Activated CD4-positive, alpha-beta T cell treated with anti-CD3 and anti-CD28 coated beads, Interleukin-2, amount 10 ng/mL, durations not matched to agents 7 days and 5 days (primary cell): ENCODE measurements around the gene DRAP1. TPM values are rescaled to one million over a fixed set of nuclear protein-coding genes. Genes with fewer than 3 reads are reported as not detected.
A peak's percentile ranks its signal among the peaks of the same experiment; 100 is the strongest.

Experiments used
- CTCF ChIA-PET: fragments of 350-600 bp; sonication (Branson Sonifier 250); formaldehyde crosslinking; loops from one replicate; lab custom pipeline; 2021; ENCODE audit warnings: antibody characterized with exemption; lab: Charles Lee
- POLR2A ChIA-PET: fragments of 350-600 bp; sonication (Branson Sonifier 250); formaldehyde crosslinking; loops from one replicate; lab custom pipeline; 2021; ENCODE audit warnings: antibody characterized with exemption; lab: Charles Lee
- DNase-seq: peaks from one replicate; pipeline ENCODE4 v3.0.0-alpha.2; 2020
- H3K27ac Mint-ChIP-seq: one replicate; pipeline ENCODE4 v1.8.0; 2021; ENCODE audit warnings: mild to moderate bottlenecking, moderate library complexity, mixed read lengths
- H3K27me3 Mint-ChIP-seq: one replicate; pipeline ENCODE4 v1.8.0; 2021; ENCODE audit warnings: mixed read lengths
- H3K36me3 Mint-ChIP-seq: one replicate; pipeline ENCODE4 v1.8.0; 2021; ENCODE audit warnings: low read depth, mixed read lengths
- H3K4me1 Mint-ChIP-seq: one replicate; pipeline ENCODE4 v1.8.0; 2021; ENCODE audit warnings: mixed read lengths
- H3K4me3 Mint-ChIP-seq: one replicate; pipeline ENCODE4 v1.8.0; 2021; ENCODE audit warnings: mild to moderate bottlenecking, moderate library complexity, mixed read lengths
- H3K9me3 Mint-ChIP-seq: one replicate; pipeline ENCODE4 v1.8.0; 2021; ENCODE audit warnings: mixed read lengths
- total RNA-seq, 2 experiments: library from RNA; stranded (reverse); gene quantifications; one replicate each; pipeline ENCODE4 v1.2.3, GENCODE V29; 2021

Gene DRAP1
- total RNA-seq, 2 experiments from 2014 or later: 190 to 218 TPM

DNA sequence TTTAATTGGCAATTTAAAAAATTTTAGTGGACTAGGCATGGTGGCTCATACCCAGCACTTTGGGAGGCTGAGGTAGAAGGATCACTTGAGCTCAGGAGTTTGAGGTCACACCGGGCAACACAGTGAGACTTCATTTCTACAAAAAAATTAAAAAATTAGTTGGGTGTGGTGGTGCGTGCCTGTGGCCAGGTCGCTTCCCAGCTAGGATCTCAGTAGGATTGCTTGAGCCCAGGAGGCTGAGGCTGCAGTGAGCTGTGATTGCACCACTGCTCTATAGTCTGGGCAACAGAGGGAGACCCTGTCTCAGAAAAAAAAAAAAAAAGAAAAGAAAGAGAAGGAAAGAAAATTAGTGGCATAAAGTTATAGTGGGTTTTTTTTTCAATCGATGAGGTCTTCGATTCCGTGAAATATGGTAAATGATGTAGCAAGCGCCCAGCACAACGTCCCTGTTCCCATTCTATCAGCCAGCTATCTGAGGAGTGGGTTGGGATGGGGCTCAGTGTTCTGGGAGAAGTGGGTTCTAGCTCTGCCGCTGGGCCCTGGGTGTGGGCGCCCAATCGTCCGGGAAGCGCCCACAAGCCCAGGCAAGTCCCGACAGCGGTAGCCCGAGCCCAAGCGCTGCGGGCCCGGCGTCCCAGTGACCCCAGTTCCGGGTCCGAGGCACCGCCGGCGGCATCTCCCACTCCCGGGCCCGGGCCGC is 20.4 kb upstream of the DRAP1 start:
- H3K4me1 Mint-ChIP-seq: peaks cover 42% of the 10 kb centered on the region

DNA sequence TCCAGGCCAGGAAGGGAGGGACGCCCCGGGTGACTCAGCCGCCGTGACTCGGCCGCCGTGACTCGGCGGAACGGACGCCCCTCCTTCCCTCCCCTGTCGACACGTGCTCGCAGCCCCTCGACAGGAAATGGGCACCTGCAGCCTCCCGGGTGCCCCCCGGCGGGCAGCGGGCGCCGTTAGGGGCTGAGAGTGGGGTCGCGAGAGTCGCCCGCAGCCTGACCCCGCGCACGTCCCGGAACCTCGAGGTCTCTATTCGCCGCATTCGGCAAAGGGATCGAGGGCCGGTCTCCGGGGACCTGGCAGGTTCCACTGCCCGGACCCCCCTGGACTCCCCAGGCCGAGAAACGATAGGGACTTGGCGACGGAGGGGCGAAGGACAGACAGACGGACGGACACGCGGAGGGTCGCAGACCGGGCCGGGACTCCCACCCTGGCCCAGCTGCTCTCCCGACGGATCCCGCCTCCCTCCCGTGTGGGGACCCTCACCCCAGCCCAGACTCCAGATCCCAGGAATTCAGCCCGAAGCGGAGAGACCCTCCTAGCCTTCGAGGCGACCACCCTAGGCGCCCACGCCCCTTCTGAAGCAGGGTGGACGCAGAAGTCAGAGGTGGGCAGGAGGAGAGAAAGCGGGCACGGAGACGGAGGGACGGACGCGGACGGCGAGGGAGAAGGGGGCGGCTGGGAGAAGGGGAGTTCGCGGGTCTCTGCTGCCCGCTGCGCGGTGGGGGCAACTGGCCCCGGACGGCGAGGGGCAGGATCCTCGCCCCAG is 19.7 kb upstream of the DRAP1 start:
- H3K4me1 Mint-ChIP-seq: peaks cover 36% of the 10 kb centered on the region
- H3K4me3 Mint-ChIP-seq: peak overlapping the region; percentile 63
- ChIA-PET POLR2A (no interaction called here), CTCF (interaction anchor here (1.3 to 24.2 kb wide), 4 partner anchors 11 to 48 kb away, joined by 3 to 590 read pairs (median 172); partner anchors contain the start of genes CCDC85B, CFL1, CTSW and EFEMP2)
- peaks cover 11% of the 10 kb centered on the region for H3K27me3 Mint-ChIP-seq
- peak overlapping the region; percentile 75 for H3K27ac Mint-ChIP-seq
- no peaks in the 10 kb centered on the region for H3K9me3 Mint-ChIP-seq
- DNase-seq: peak; percentile 49
- no peaks in the 10 kb centered on the region for H3K36me3 Mint-ChIP-seq

More for the DNA sequence above, 20.4 kb upstream of the DRAP1 start:
- ChIA-PET POLR2A (no interaction called here), CTCF (interaction anchor here (0.9 to 24.2 kb wide), 4 partner anchors 10 to 47 kb away, joined by 3 to 590 read pairs (median 172); partner anchors contain the start of genes CCDC85B, CFL1, CTSW and EFEMP2)
- Mint-ChIP-seq H3K27me3 (peaks cover 8% of the 10 kb centered on the region), H3K36me3 (no peaks in the 10 kb centered on the region), H3K4me3 (peak overlapping the region; percentile 69), H3K27ac (peak overlapping the region; percentile 62), H3K9me3 (no peaks in the 10 kb centered on the region)
- DNase-seq: no peak

DNA sequence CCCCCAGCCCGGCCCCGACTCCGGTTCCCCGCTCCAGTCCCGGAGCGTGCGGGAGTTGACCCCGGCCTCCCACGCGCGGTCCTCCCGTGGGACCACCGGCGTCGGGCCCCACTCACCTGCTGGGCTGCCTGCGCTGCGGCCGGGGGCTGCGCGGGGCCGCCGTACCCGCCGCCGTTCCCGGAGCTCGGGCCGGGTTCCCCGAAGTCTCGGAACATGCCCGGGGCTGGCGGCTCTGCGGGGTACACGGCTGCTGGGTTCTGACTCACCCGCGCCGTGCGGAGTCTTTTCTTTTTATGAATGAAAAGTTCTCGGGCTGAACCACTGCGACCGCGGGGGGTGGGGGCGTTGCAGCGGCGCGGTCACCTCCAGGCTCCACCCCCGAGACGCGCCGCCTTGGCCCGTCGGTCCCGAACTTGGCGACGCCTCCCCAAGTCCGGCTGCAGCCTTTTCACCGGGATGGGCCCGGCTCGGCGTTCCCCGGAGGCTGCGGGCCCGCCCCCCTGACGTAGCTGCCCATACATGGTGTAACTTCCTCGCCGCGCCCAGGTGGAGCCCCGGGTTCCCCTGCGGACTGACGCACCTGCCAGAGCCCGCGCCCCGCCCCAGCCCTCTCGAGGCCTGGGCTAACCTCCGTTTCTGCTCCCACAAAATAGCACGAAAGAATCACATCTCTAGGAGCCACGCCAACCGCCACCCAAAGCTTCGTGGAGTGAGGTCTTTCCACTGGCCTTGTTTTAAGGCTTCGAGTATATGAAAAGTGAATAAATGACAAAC is 18.9 kb upstream of the DRAP1 start, which contains the start of gene FOSL1:
Gene FOSL1, minus strand, starts transcription at position 264 of the 774 bp plus-strand sequence. Its CDS starts 49 bp downstream, at position 215.
- CTCF ChIA-PET: interaction anchor here (0.7 to 24.0 kb wide), 9 partner anchors 9 to 81 kb away, joined by 3 to 340 read pairs (median 5); partner anchors contain the start of genes CCDC85B and FIBP
- peaks cover 33% of the 10 kb centered on the region for H3K4me1 Mint-ChIP-seq

DNA sequence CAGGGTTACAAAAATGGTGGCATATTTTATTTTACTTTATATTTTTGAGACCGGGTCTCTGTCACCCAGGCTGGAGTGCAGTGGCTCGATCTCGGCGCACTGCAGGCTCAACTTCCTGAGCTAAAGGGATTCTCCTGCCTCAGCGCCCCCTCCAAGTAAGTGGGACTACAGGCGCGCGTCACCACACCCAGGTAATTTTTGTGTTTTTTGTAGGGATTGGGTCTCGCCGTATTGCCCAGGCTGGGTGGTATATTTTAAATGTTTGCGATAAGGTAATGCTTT is 18.4 kb upstream of the DRAP1 start:
- no peaks in the 10 kb centered on the region for H3K9me3 Mint-ChIP-seq
- H3K36me3 Mint-ChIP-seq: no peaks in the 10 kb centered on the region
- no peak for DNase-seq
- peak overlapping the region; percentile 56 for H3K4me3 Mint-ChIP-seq
- H3K27ac Mint-ChIP-seq: peak overlapping the region; percentile 68
- H3K27me3 Mint-ChIP-seq: peaks cover 12% of the 10 kb centered on the region
- peaks cover 28% of the 10 kb centered on the region for H3K4me1 Mint-ChIP-seq
- ChIA-PET POLR2A (interaction anchor here (0.6 to 0.9 kb wide), 2 partner anchors 11 to 12 kb away, joined by 3 to 5 read pairs; partner anchors contain the start of genes CCDC85B and FIBP), CTCF (interaction anchor here (0.7 to 24.0 kb wide), 11 partner anchors 8 to 189 kb away, joined by 3 to 340 read pairs (median 5); partner anchors contain the start of genes CCDC85B, FIBP and KAT5)

More for the DNA sequence above, 18.9 kb upstream of the DRAP1 start, which contains the start of gene FOSL1:
- H3K27ac Mint-ChIP-seq: peak within 1 kb of the TSS; percentile 75
- H3K4me3 Mint-ChIP-seq: peak within 1 kb of the TSS; percentile 63
- POLR2A ChIA-PET: interaction anchor here (0.6 to 0.9 kb wide), 2 partner anchors 10 to 12 kb away, joined by 3 to 5 read pairs; partner anchors contain the start of genes CCDC85B and FIBP
- peaks cover 11% of the 10 kb centered on the region for H3K27me3 Mint-ChIP-seq
- no peaks in the 10 kb centered on the region for H3K36me3 Mint-ChIP-seq
- DNase-seq: peak; percentile 93
- no peaks in the 10 kb centered on the region for H3K9me3 Mint-ChIP-seq

DNA sequence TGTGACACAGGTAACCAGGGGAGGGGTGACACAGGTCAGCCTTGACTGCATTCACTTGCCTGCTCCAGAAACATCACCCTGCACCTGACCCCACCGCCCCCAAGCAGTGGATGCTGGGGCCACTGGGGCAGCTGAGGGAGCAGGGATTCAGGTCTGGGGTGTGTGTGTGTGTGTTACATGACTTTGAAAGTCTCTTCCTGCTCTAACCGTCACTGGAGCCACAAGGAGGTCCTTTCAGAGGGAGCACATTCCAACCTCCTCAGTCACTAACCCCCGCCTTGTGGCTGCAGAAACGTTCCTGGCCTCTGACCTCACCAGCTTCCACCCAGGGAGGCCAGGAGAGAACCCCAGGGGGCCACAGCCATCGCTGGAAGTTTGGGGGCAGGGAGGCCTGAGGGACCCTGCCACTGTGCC is 16.2 kb upstream of the DRAP1 start:
- Mint-ChIP-seq H3K9me3 (no peaks in the 10 kb centered on the region), H3K4me1 (peaks cover 19% of the 10 kb centered on the region), H3K36me3 (no peaks in the 10 kb centered on the region), H3K27ac (no peak overlapping the region), H3K27me3 (peaks cover 19% of the 10 kb centered on the region), H3K4me3 (no peak overlapping the region)
- POLR2A ChIA-PET: no interaction called here
- DNase-seq: no peak
- CTCF ChIA-PET: interaction anchor here (1.0 to 24.0 kb wide), 5 partner anchors 14 to 265 kb away, joined by 3 to 340 read pairs (median 3); partner anchors contain the start of genes CCDC85B, FIBP, KAT5 and SIPA1

DNA sequence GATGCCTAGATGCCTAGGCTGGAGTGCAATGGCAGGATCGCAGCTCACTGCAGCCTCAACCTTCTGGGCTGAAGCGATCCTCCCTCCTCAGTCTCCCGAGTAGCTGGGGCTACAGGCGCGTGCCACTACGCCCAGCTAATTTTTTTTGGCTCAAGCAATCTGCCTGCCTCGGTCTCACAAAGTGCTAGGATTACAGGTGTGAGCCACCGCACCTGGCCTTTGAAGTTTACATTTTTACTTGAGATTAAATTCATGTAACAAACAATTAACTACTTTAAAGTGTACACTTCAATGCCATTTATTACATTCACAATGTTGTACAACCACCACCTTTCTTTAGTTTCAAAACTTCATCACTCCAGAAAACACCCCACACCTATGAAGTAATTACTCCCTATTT is 15.5 kb upstream of the DRAP1 start:
- Mint-ChIP-seq H3K27me3 (peaks cover 19% of the 10 kb centered on the region), H3K27ac (no peak overlapping the region), H3K9me3 (no peaks in the 10 kb centered on the region), H3K4me3 (no peak overlapping the region), H3K4me1 (peaks cover 19% of the 10 kb centered on the region), H3K36me3 (no peaks in the 10 kb centered on the region)
- DNase-seq: no peak
- CTCF ChIA-PET: interaction anchor here (1.1 to 24.0 kb wide), 3 partner anchors 15 to 192 kb away, joined by 3 to 340 read pairs (median 8); partner anchors contain the start of genes CCDC85B, FIBP and KAT5
- POLR2A ChIA-PET: no interaction called here

DNA sequence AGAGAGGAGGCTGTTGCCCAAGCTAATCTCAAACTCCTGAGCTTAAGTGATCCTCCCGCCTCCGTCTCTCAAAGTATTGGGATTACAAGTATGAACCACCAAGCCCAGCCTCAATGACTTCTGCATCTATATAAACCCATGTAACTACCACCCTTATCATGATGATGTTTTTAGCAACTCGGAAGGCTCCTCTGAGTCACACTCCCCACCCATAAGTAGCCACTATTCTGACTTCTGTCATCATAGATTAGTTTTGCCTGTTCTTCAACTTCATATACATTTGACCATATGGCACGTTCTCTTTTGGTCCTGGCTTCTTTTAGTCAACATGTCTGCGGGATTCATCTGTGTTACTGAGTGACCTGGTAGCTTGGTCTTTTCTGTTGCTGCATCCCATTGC is 12.6 kb upstream of the DRAP1 start:
- no peaks in the 10 kb centered on the region for H3K9me3 Mint-ChIP-seq
- H3K4me1 Mint-ChIP-seq: peaks cover 15% of the 10 kb centered on the region
- CTCF ChIA-PET: interaction anchor here (0.6 to 24.0 kb wide), 5 partner anchors 8 to 1440 kb away, joined by 3 to 340 read pairs (median 4); partner anchors contain the start of genes CCDC85B and FIBP
- no peaks in the 10 kb centered on the region for H3K36me3 Mint-ChIP-seq
- POLR2A ChIA-PET: no interaction called here
- peaks cover 19% of the 10 kb centered on the region for H3K27me3 Mint-ChIP-seq
- no peak overlapping the region for H3K27ac Mint-ChIP-seq
- H3K4me3 Mint-ChIP-seq: no peak overlapping the region
- no peak for DNase-seq

DNA sequence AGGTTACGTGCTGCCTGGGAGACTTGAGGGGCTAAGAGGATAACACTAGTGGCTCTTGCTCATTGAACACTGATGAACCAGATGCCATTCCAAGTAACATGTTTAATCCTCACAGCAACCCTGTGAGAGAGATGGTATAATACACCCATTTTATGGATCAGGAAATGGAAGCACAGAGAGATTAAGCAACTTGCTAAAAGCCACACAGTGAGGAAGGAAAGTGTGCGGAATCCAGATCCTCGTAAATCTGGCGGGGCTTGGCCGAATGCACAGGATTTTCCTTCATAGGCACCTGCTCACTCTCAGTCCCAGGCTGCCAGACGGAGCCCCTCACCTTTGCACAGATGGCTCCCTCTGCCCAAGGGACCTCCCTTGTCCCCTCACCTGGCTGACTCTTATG is 11.3 kb upstream of the DRAP1 start:
- H3K4me3 Mint-ChIP-seq: no peak overlapping the region
- no peak overlapping the region for H3K27ac Mint-ChIP-seq
- peaks cover 12% of the 10 kb centered on the region for H3K4me1 Mint-ChIP-seq
- H3K9me3 Mint-ChIP-seq: no peaks in the 10 kb centered on the region
- DNase-seq: no peak
- CTCF ChIA-PET: interaction anchor here (24.0 kb wide), 1 partner anchor 19 kb away, joined by 340 read pairs; the partner anchor contains the start of genes CCDC85B and FIBP
- H3K27me3 Mint-ChIP-seq: peaks cover 15% of the 10 kb centered on the region
- POLR2A ChIA-PET: no interaction called here
- no peaks in the 10 kb centered on the region for H3K36me3 Mint-ChIP-seq

DNA sequence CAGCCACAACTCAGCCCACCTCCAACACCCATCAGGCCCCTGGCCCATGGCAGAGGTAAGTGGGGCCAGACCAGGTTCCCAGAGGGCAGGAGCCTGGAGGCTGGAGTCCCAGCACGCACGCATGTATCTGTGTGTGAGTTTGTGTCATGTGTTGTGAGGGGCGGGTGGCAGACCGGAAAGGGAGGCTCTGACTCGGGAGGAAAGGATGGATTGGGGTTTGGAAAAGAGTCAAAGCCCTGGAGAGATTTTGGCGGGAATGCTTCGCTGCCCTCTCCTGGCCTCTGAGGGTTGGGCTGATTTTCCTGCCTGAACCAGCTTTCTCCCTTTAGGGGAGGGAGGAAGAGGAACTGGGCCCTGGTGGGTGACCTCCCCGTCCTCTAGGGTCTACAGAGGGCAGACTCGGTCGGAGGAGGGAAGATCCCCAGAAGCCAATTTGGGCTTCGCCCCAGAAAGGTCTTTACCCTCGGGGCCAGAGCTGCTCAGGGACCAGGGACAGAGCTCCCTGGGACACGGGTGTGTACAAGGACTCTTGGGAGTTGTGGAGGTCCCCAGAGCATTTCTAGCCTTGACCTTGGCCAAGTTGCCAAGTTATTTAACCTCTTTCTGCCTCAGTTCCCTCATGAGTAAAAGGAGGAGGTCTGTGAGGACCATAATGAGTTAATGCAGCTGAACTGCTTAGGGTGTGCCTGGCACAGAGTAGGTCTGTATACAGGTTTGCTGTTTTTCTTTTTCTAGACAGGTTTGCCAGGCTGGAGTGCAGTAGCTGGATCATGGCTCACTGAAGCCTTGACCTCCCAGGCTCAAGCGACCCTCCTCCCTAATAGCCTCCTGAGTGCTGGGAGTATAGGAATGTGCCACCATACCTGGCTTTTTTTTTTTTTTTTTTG is 7.3 kb upstream of the DRAP1 start:
- Mint-ChIP-seq H3K4me3 (no peak overlapping the region), H3K27me3 (peaks cover 2% of the 10 kb centered on the region), H3K4me1 (peaks cover 26% of the 10 kb centered on the region), H3K27ac (no peak overlapping the region), H3K36me3 (peaks cover 6% of the 10 kb centered on the region), H3K9me3 (no peaks in the 10 kb centered on the region)
- CTCF ChIA-PET: interaction anchor here (0.8 to 24.0 kb wide), 3 partner anchors 11 to 200 kb away, joined by 4 to 340 read pairs (median 11); partner anchors contain the start of genes CCDC85B, FIBP, FOSL1 and KAT5
- POLR2A ChIA-PET: no interaction called here
- no peak for DNase-seq

DNA sequence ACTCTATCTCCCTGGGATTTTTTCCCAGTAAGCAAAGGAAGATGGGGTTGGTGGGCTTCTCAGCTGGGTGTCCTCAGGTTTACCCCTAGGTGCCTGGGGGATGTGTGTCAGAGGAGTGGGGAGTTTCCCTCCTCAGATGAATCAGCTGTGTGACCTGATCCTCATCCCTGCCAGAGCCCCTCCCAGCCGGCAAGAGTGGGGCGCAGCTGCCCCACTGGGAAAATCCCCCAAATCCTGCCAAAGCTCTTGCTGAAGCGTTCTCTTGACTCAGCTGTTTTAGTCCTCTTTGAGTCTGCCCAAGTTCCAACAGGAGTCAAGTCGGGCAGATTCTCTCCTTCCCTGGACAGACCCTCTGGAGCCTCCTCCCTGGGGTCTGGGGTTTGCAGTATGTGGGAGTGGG is 6.4 kb upstream of the DRAP1 start:
- Mint-ChIP-seq H3K4me1 (peaks cover 32% of the 10 kb centered on the region), H3K9me3 (no peaks in the 10 kb centered on the region), H3K27ac (no peak overlapping the region), H3K36me3 (peaks cover 10% of the 10 kb centered on the region), H3K4me3 (no peak overlapping the region), H3K27me3 (no peaks in the 10 kb centered on the region)
- POLR2A ChIA-PET: no interaction called here
- DNase-seq: no peak
- CTCF ChIA-PET: interaction anchor here (2.5 to 24.0 kb wide), 2 partner anchors 12 to 24 kb away, joined by 11 to 340 read pairs; partner anchors contain the start of genes CCDC85B, FIBP and FOSL1
